Caco-2 (cell line): ENCODE data around the gene ZNF438. TPM values are rescaled to one million over a fixed set of nuclear protein-coding genes. Genes with fewer than 3 reads are reported as not detected.

Source experiments
- BruUV-seq: library from RNA; stranded (reverse); fragments of 400-500 nt; replicated peaks from 2 replicates; lab custom pipeline; 2021; lab: Mats Ljungman, UMichigan
- CTCF ChIA-PET: fragments of 300-600 bp; sonication (Branson Sonifier 250); formaldehyde crosslinking; loops from one replicate; lab custom pipeline; 2022; ENCODE audit warnings: antibody characterized with exemption; lab: Charles Lee
- POLR2A ChIA-PET: fragments of 300-600 bp; sonication (Branson Sonifier 250); formaldehyde crosslinking; loops from one replicate; lab custom pipeline; 2022; ENCODE audit warnings: antibody characterized with exemption; lab: Charles Lee
- DNase-seq, 2 experiments: peaks; one replicate each; pipeline versions ENCODE4 v3.0.0 to v3.0.0-alpha.2; 2020 to 2022
- H3K27me3 ChIP-seq: replicated peaks from 2 replicates; pipeline ENCODE4 v1.6.0; 2011; ENCODE audit warnings: low read length; ENCODE audit not compliant: control insufficient read depth, insufficient read depth
- H3K36me3 ChIP-seq: 2 replicates; pipeline ENCODE4 v1.5.1; 2011; ENCODE audit warnings: low read length; ENCODE audit not compliant: control insufficient read depth, insufficient read depth
- H3K4me1 ChIP-seq: fragments of 250-450 bp; sonication (Bioruptor Pico); 2 replicates; pipeline ENCODE4 v1.5.1; 2020; ENCODE audit warnings: mild to moderate bottlenecking
- H3K4me3 ChIP-seq: 2 replicates; pipeline ENCODE4 v1.5.1; 2011; ENCODE audit warnings: low read depth, mild to moderate bottlenecking, control low read depth, low read length
- H3K9me3 ChIP-seq: fragments of 250-450 bp; sonication (Bioruptor Pico); 2 replicates; pipeline ENCODE4 v1.5.1; 2020; ENCODE audit warnings: mild to moderate bottlenecking, moderate library complexity
- H3K27ac Mint-ChIP-seq: one replicate; pipeline ENCODE4 v1.8.0; 2022; ENCODE audit warnings: mixed read lengths; ENCODE audit not compliant: unreplicated experiment
- H3K27me3 Mint-ChIP-seq: one replicate; pipeline ENCODE4 v1.8.0; 2022; ENCODE audit warnings: mixed read lengths; ENCODE audit not compliant: insufficient read depth, unreplicated experiment
- H3K36me3 Mint-ChIP-seq: one replicate; pipeline ENCODE4 v1.8.0; 2022; ENCODE audit warnings: mild to moderate bottlenecking, mixed read lengths; ENCODE audit not compliant: insufficient read depth, unreplicated experiment
- H3K4me1 Mint-ChIP-seq: one replicate; pipeline ENCODE4 v1.8.0; 2022; ENCODE audit warnings: low read depth, mixed read lengths; ENCODE audit not compliant: unreplicated experiment
- H3K4me3 Mint-ChIP-seq: one replicate; pipeline ENCODE4 v1.8.0; 2022; ENCODE audit warnings: mild to moderate bottlenecking, moderate library complexity, mixed read lengths; ENCODE audit not compliant: unreplicated experiment
- H3K9me3 Mint-ChIP-seq: one replicate; pipeline ENCODE4 v1.8.0; 2022; ENCODE audit warnings: mixed read lengths; ENCODE audit not compliant: unreplicated experiment
- intact Hi-C: fragments of 100-400 bp; cut with micrococcal nuclease; formaldehyde crosslinking; loops from one replicate; pipeline ENCODE4 v1.10.0; 2022; ENCODE audit not compliant: unreplicated experiment
- total RNA-seq: library from RNA; stranded (reverse); gene quantifications from 2 replicates; pipeline ENCODE4 v1.2.3, GENCODE V29; 2022
- TF ChIP-seq, protein P1 (sequence below), 2 experiments: fragments of 200-600 bp in 1 of 2; IDR thresholded peaks; 1 replicate in 1 of 2; 2 replicates in 1 of 2; pipeline versions ENCODE4 v1.5.1 to v1.8.0; 2011 to 2022; ENCODE audit warnings: antibody characterized with exemption in 1 of 2, control low read depth in 1 of 2, inconsistent platforms in 1 of 2, low read depth in 1 of 2, low read length in 1 of 2, mild to moderate bottlenecking in 1 of 2, moderate library complexity in 1 of 2; ENCODE audit not compliant: insufficient read depth in 1 of 2, severe bottlenecking in 1 of 2, unreplicated experiment in 1 of 2

ZNF438 gene
- total RNA-seq, 1 experiment from 2014 or later = 1.00 TPM

DNA sequence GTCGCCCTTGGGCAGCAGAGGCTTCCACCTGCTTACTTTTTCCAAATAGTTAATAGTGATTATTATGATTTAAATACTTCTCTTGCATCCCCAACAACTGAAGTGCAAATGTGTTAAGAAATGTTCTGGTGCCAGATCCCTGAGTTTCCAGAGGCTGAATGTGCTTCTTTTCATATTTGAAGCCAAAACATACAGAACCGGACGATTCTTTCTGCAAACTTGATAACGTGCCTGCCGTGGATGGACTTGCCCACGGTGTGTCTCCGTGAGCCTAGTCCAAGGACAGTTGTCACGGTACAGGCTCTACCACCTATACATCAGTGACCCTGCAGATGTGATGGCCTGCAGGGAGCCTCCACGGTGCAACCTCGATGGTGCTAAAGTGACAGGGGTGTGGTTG lies 203.5 kb downstream of the ZNF438 start:
- H3K4me1 ChIP-seq = no peaks in the 10 kb centered on the region
- Mint-ChIP-seq H3K4me1 (no peaks in the 10 kb centered on the region), H3K4me3 (no peak overlapping the region), H3K36me3 (no peaks in the 10 kb centered on the region), H3K9me3 (no peaks in the 10 kb centered on the region), H3K27ac (no peak overlapping the region), H3K27me3 (peaks cover 3% of the 10 kb centered on the region)
- TF ChIP-seq, protein P1, sequence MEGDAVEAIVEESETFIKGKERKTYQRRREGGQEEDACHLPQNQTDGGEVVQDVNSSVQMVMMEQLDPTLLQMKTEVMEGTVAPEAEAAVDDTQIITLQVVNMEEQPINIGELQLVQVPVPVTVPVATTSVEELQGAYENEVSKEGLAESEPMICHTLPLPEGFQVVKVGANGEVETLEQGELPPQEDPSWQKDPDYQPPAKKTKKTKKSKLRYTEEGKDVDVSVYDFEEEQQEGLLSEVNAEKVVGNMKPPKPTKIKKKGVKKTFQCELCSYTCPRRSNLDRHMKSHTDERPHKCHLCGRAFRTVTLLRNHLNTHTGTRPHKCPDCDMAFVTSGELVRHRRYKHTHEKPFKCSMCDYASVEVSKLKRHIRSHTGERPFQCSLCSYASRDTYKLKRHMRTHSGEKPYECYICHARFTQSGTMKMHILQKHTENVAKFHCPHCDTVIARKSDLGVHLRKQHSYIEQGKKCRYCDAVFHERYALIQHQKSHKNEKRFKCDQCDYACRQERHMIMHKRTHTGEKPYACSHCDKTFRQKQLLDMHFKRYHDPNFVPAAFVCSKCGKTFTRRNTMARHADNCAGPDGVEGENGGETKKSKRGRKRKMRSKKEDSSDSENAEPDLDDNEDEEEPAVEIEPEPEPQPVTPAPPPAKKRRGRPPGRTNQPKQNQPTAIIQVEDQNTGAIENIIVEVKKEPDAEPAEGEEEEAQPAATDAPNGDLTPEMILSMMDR (IDR thresholded peaks at IDR 0.05; ENCODE audit: insufficient read depth in 1 of 2, low read depth in 1 of 2, low read length in 1 of 2, severe bottlenecking in 1 of 2, unreplicated experiment in 1 of 2) = no peak
- ChIA-PET POLR2A (no interaction called here), CTCF (no interaction called here)
- DNase-seq = no peak
- intact Hi-C loops = no loop called here
- no peaks in the 10 kb centered on the region for H3K27me3 ChIP-seq
- H3K4me3 ChIP-seq = no peak overlapping the region
- H3K36me3 ChIP-seq = no peaks in the 10 kb centered on the region
- H3K9me3 ChIP-seq = no peaks in the 10 kb centered on the region
- BruUV-seq = no TSS peak

DNA sequence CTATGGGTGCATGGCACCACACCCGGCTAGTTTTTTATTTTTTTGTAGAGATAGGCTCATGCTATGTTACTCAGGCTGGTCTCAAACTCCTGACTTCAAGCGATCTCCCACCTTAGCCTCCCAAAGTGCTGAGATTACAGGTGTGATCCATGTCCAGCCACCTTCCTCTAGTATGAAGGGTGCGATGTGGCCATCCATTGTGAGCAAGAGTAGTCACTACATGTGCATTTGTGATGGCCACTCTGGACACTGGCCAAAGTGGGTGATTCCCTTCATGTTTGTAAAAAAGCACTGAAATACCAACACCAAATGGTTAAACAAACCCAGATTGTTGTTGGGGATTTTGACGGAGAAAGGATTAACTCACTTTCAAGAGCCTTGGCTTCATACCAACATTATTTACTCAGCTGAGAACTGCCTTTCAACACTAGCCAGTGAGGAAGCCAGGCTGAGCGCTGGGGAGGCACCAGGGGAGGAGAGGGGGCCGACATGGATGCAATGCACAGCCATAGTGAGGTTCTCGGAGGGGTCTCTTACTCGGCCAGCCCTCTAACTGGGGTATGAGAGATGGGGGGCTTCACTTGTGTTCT lies 204.0 kb downstream of the ZNF438 start:
- Histone ChIP-seq H3K36me3 (no peaks in the 10 kb centered on the region), H3K9me3 (no peaks in the 10 kb centered on the region), H3K27me3 (no peaks in the 10 kb centered on the region), H3K4me1 (no peaks in the 10 kb centered on the region), H3K4me3 (no peak overlapping the region)
- CTCF ChIA-PET = no interaction called here
- BruUV-seq = no TSS peak
- DNase-seq = no peak
- Mint-ChIP-seq H3K27me3 (peaks cover 1% of the 10 kb centered on the region), H3K27ac (no peak overlapping the region), H3K36me3 (no peaks in the 10 kb centered on the region), H3K9me3 (no peaks in the 10 kb centered on the region), H3K4me1 (no peaks in the 10 kb centered on the region), H3K4me3 (no peak overlapping the region)
- intact Hi-C loops = no loop called here
- POLR2A ChIA-PET = no interaction called here
- TF ChIP-seq, protein P1 (IDR thresholded peaks at IDR 0.05; ENCODE audit: insufficient read depth in 1 of 2, low read depth in 1 of 2, low read length in 1 of 2, severe bottlenecking in 1 of 2, unreplicated experiment in 1 of 2) = no peak

DNA sequence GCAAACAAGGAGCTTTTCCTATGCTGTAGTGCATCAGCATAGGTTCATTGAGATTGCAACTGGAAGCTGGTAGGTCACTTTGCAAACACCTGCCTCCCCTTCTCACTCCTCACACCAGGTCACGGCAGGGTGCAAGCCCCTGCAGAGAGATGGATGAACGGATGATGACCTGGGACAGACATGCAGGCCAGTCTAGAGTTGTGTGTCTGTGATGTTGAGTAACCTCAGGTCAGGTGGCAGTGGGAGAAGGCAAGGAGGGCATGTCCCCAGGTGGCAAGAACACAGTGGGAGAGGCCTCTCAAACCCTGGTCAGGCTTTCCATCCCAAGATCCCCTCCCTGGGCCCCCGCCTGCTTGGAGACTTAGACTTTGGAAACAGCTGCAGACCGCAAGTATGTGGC lies 205.0 kb downstream of the ZNF438 start:
- Mint-ChIP-seq H3K4me3 (no peak overlapping the region), H3K36me3 (no peaks in the 10 kb centered on the region), H3K9me3 (no peaks in the 10 kb centered on the region), H3K27ac (no peak overlapping the region), H3K27me3 (no peaks in the 10 kb centered on the region), H3K4me1 (no peaks in the 10 kb centered on the region)
- TF ChIP-seq, protein P1 (IDR thresholded peaks at IDR 0.05; ENCODE audit: insufficient read depth in 1 of 2, low read depth in 1 of 2, low read length in 1 of 2, severe bottlenecking in 1 of 2, unreplicated experiment in 1 of 2) = no peak
- BruUV-seq = no TSS peak
- ChIA-PET CTCF (interaction anchor here (0.5 kb wide), 1 partner anchor 198 kb away, joined by 3 read pairs; no protein-coding TSS in a partner anchor), POLR2A (no interaction called here)
- Histone ChIP-seq H3K9me3 (no peaks in the 10 kb centered on the region), H3K4me3 (no peak overlapping the region), H3K27me3 (no peaks in the 10 kb centered on the region), H3K36me3 (no peaks in the 10 kb centered on the region), H3K4me1 (no peaks in the 10 kb centered on the region)
- no peak for DNase-seq
- intact Hi-C loops = no loop called here
